ENCODE results near the gene OR4F15. TPM values are rescaled to one million over a fixed set of nuclear protein-coding genes. Genes with fewer than 3 reads are reported as not detected.

The OR4F15 gene
- total and polyA plus RNA-seq, 2 donors (not counting 3 experiments of a cell fraction or from before 2014, with no cell fraction given) = not detected

Small RNAs within 50 kb of the gene (small RNA-seq; reads per million reads assigned to genes)
- gene RN7SL209P (ENCODE audit: insufficient read depth, insufficient read length, low read depth, low replicate concordance) = not detected

Other genes with a start within 250 kb of the OR4F15 start
- gene TM2D3, start 159.8 kb upstream of the OR4F15 start, total RNA-seq = 34.3 and 36.7 TPM in 2 replicates
- gene TM2D3, start 159.8 kb upstream of the OR4F15 start, polyA plus RNA-seq = 41.4 and 51.5 TPM in 2 replicates
- gene TARS3, start 87.7 kb upstream of the OR4F15 start, total RNA-seq = 7.7 and 8.2 TPM in 2 replicates
- gene TARS3, start 87.7 kb upstream of the OR4F15 start, polyA plus RNA-seq = 0.91 and 0.94 TPM in 2 replicates
- gene OR4F6, start 8.7 kb upstream of the OR4F15 start, total RNA-seq = not detected in 2 replicates
- not detected in 2 replicates for gene OR4F6, start 8.7 kb upstream of the OR4F15 start, polyA plus RNA-seq